ENCODE measurements around the gene CHTOP. TPM values are rescaled to one million over a fixed set of nuclear protein-coding genes. Genes with fewer than 3 reads are reported as not detected.

The CHTOP gene
- total and polyA plus RNA-seq, 11 donors = 48.4 to 92.0 (median 72.9) TPM

GRCh38 chr1:153615406-153615805 lies 18.5 kb upstream of the CHTOP start:
- WGBS, 4 donors = 86 to 100% (median 97%) methylated on average over 1 to 2 of the region's 2 CpGs
- intact Hi-C loops (cut with DNase I) = loop anchor here in 4 of 10 donors (5.0 kb wide), 3 partner anchors 43 to 103 kb away; no protein-coding TSS in a partner anchor
- no peak for ATAC-seq
- Histone ChIP-seq H3K27ac (no peak overlapping the region), H3K9me3 (no peaks in the 10 kb centered on the region), H3K27me3 (no peaks in the 10 kb centered on the region), H3K36me3 (peaks cover 0 to 28% (median 20%) of the 10 kb centered on the region in 9 donors), H3K4me1 (peaks cover 0 to 50% (median 28%) of the 10 kb centered on the region in 12 donors), H3K4me3 (no peak overlapping the region)
- TF ChIP-seq CTCF (IDR thresholded peaks at IDR 0.05) (no peak), POLR2A (IDR thresholded peaks at IDR 0.05) (no peak)
- no peak for DNase-seq

GRCh38 chr1:153616144-153616916 lies 17.5 kb upstream of the CHTOP start, which contains the start of gene S100A14:
S100A14 (minus strand) TSS chr1:153616325; CDS start chr1:153615858, 467 bp downstream.
- peak within 1 kb of the TSS in 11 of 12 donors; percentile 35 to 74 (median 62) for H3K27ac ChIP-seq
- H3K36me3 ChIP-seq = peaks cover 0 to 31% (median 21%) of the 10 kb centered on the region in 9 donors
- intact Hi-C loops (cut with DNase I) = loop anchor here in 6 of 10 donors (2.0 to 5.0 kb wide), 5 partner anchors 44 to 104 kb away; no protein-coding TSS in a partner anchor
- DNase-seq (peak in 1 of 5 donors; percentile 55), ATAC-seq (peak in 3 of 4 donors; percentile 9 to 27 (median 22))
- peaks cover 0 to 40% (median 20%) of the 10 kb centered on the region in 12 donors for H3K4me1 ChIP-seq
- no peaks in the 10 kb centered on the region for H3K9me3 ChIP-seq
- 43 to 67% (median 61%) methylated on average over 7 to 10 of the region's 10 CpGs for WGBS, 4 donors
- no peaks in the 10 kb centered on the region for H3K27me3 ChIP-seq
- H3K4me3 ChIP-seq = no peak within 1 kb of the TSS
- TF ChIP-seq CTCF (IDR thresholded peaks at IDR 0.05) = no peak
- TF ChIP-seq POLR2A (IDR thresholded peaks at IDR 0.05) = no peak

- peaks cover 0 to 35% (median 19%) of the 10 kb centered on the region in 12 donors for H3K4me1 ChIP-seq
- intact Hi-C loops (cut with DNase I) = loop anchor here in 6 of 10 donors (1.0 to 5.0 kb wide), 6 partner anchors 44 to 105 kb away; no protein-coding TSS in a partner anchor
- H3K27ac ChIP-seq = peak overlapping the region in 10 of 12 donors; percentile 14 to 68 (median 62)
- no peaks in the 10 kb centered on the region for H3K9me3 ChIP-seq
- no peak overlapping the region for H3K4me3 ChIP-seq
- H3K36me3 ChIP-seq = peaks cover 0 to 32% (median 21%) of the 10 kb centered on the region in 9 donors
- TF ChIP-seq CTCF (IDR thresholded peaks at IDR 0.05) (no peak), POLR2A (IDR thresholded peaks at IDR 0.05) (no peak)
- WGBS, 4 donors = 64 to 73% (median 67%) methylated on average over 5 of the region's 5 CpGs
- no peaks in the 10 kb centered on the region for H3K27me3 ChIP-seq
- peak in 2 of 5 donors; percentile 50 to 71 for DNase-seq
- peak; percentile 32 to 69 (median 34) for ATAC-seq
These were observed 17.0 kb upstream of the CHTOP start for GRCh38 chr1:153616917-153617311.

- Histone ChIP-seq H3K36me3 (peaks cover 0 to 40% (median 29%) of the 10 kb centered on the region in 9 donors), H3K27me3 (no peaks in the 10 kb centered on the region), H3K27ac (peak overlapping the region in 9 of 12 donors; percentile 35 to 74 (median 63)), H3K4me3 (no peak overlapping the region), H3K4me1 (peaks cover 0 to 32% (median 21%) of the 10 kb centered on the region in 12 donors), H3K9me3 (no peaks in the 10 kb centered on the region)
- DNase-seq (peak; percentile 75 to 88 (median 81)), ATAC-seq (peak; percentile 57 to 82 (median 68))
- TF ChIP-seq CTCF (IDR thresholded peaks at IDR 0.05) (peak in 11 of 12 donors; percentile 44 to 87 (median 61)), POLR2A (IDR thresholded peaks at IDR 0.05) (no peak)
- intact Hi-C loops (cut with DNase I) = loop anchor here in 7 of 10 donors (1.0 to 5.0 kb wide), 6 partner anchors 45 to 105 kb away; no protein-coding TSS in a partner anchor
- WGBS, 4 donors = 0 to 54% (median 42%) methylated on average over 2 to 6 of the region's 6 CpGs
These were observed 16.2 kb upstream of the CHTOP start for GRCh38 chr1:153617663-153618062.

All from heart left ventricle (tissue), 16 donors.